Endothelial cell of umbilical vein (primary cell): ENCODE data around the gene KCNJ2. TPM values are rescaled to one million over a fixed set of nuclear protein-coding genes. Genes with fewer than 3 reads are reported as not detected.

Source experiments
- BruUV-seq: library from RNA; stranded (reverse); fragments of 400-500 nt; replicated peaks from 2 replicates; lab custom pipeline; 2021; lab: Mats Ljungman, UMichigan
- CTCF ChIA-PET: fragments of 300-600, 350-600 bp; sonication (Branson Sonifier 250); formaldehyde crosslinking; loops from one replicate; lab custom pipeline; 2021; ENCODE audit warnings: antibody characterized with exemption, inconsistent platforms; lab: Charles Lee
- POLR2A ChIA-PET: fragments of 300-600, 350-600 bp; sonication (Branson Sonifier 250); formaldehyde crosslinking; loops from one replicate; lab custom pipeline; 2021; ENCODE audit warnings: antibody characterized with exemption, inconsistent platforms; lab: Charles Lee
- DNase-seq: peaks from one replicate; pipeline ENCODE4 v3.0.0-alpha.2; 2011; ENCODE audit warnings: low read depth, low spot score
- FAIRE-seq: peaks from 2 replicates; lab custom pipeline; 2011; peaks lifted over from hg19 to GRCh38; lab: Jason Lieb, UNC
- H2AFZ ChIP-seq: 2 replicates; pipeline ENCODE4 v1.6.0; 2012; ENCODE audit warnings: low read depth, low read length, control low read depth, inconsistent platforms
- H3K27ac ChIP-seq: 2 replicates; pipeline ENCODE4 v1.5.1; 2011; ENCODE audit warnings: low read depth, mild to moderate bottlenecking, control low read depth, low read length, moderate library complexity; ENCODE audit not compliant: insufficient read depth
- H3K27me3 ChIP-seq, 2 experiments: 2 replicates each; pipeline versions ENCODE4 v1.6.0 to v1.6.1; 2011; ENCODE audit warnings: low read length in 2 of 2, mixed read lengths in 1 of 2; ENCODE audit not compliant: control insufficient read depth in 2 of 2, insufficient read depth in 2 of 2
- H3K36me3 ChIP-seq, 2 experiments: 2 replicates in 1 of 2; 3 replicates in 1 of 2; pipeline ENCODE4 v1.5.1; 2011; ENCODE audit warnings: low read length in 2 of 2, mild to moderate bottlenecking in 1 of 2, moderate library complexity in 1 of 2; ENCODE audit not compliant: control insufficient read depth in 2 of 2, insufficient read depth in 2 of 2; ENCODE audit errors: extremely low read depth in 1 of 2
- H3K4me1 ChIP-seq: 3 replicates; pipeline ENCODE4 v1.5.1; 2011; ENCODE audit warnings: mild to moderate bottlenecking, low read length; ENCODE audit not compliant: control insufficient read depth, insufficient read depth; ENCODE audit errors: extremely low read depth
- H3K4me2 ChIP-seq: 2 replicates; pipeline ENCODE4 v1.6.1; 2011; ENCODE audit warnings: low read length, control low read depth, mixed read lengths; ENCODE audit not compliant: insufficient read depth
- H3K4me3 ChIP-seq, 3 experiments: fragments of 200-600 bp in 1 of 3; sonication (generic), shearing (Covaris generic) in 1 of 3; replicated peaks in 1 of 3; 2 replicates each; pipeline ENCODE4 v1.5.1; 2011 to 2016; ENCODE audit warnings: control low read depth in 3 of 3, low read length in 3 of 3, mild to moderate bottlenecking in 2 of 3, inconsistent platforms in 1 of 3, low read depth in 1 of 3, moderate library complexity in 1 of 3; ENCODE audit not compliant: insufficient read depth in 1 of 3
- H3K79me2 ChIP-seq: 2 replicates; pipeline ENCODE4 v1.6.0; 2012; ENCODE audit warnings: low read length, inconsistent platforms; ENCODE audit not compliant: control insufficient read depth, insufficient read depth
- H3K9ac ChIP-seq: replicated peaks from 2 replicates; pipeline ENCODE3; 2011; ENCODE audit warnings: low read length, control low read depth; ENCODE audit not compliant: insufficient read depth; ENCODE audit errors: extremely low read depth
- H3K9me1 ChIP-seq: replicated peaks from 3 replicates; pipeline ENCODE4 v1.6.0; 2011; ENCODE audit warnings: mild to moderate bottlenecking, low read length; ENCODE audit not compliant: control insufficient read depth, insufficient read depth; ENCODE audit errors: extremely low read depth
- H3K9me3 ChIP-seq: replicated peaks from 2 replicates; pipeline ENCODE4 v1.5.1; 2012; ENCODE audit warnings: low read length, inconsistent platforms; ENCODE audit not compliant: control insufficient read depth, insufficient read depth
- H4K20me1 ChIP-seq: replicated peaks from 2 replicates; pipeline ENCODE3; 2011; ENCODE audit warnings: mild to moderate bottlenecking, low read length; ENCODE audit not compliant: control insufficient read depth, insufficient read depth; ENCODE audit errors: extremely low read depth
- CTCF ChIP-seq, 2 donors: IDR thresholded peaks; 1 replicate in 1 of 2; 2 replicates in 1 of 2; pipeline ENCODE4 v1.5.1; 2011; ENCODE audit warnings: low read length in 2 of 2, mild to moderate bottlenecking in 2 of 2, moderate library complexity in 2 of 2, control low read depth in 1 of 2, inconsistent platforms in 1 of 2, low read depth in 1 of 2; ENCODE audit not compliant: insufficient read depth in 1 of 2; ENCODE audit errors: extremely low read depth in 1 of 2
- FOS ChIP-seq: IDR thresholded peaks from 2 replicates; pipeline ENCODE4 v1.6.1; 2011; ENCODE audit warnings: mild to moderate bottlenecking, low read length, moderate library complexity, borderline replicate concordance; ENCODE audit not compliant: insufficient read depth
- GATA2 ChIP-seq: IDR thresholded peaks from 2 replicates; pipeline ENCODE4 v1.7.0; 2011; ENCODE audit warnings: low read depth, mild to moderate bottlenecking, moderate library complexity, mixed read lengths, low read length; ENCODE audit not compliant: insufficient read length, insufficient read depth
- JUN ChIP-seq: IDR thresholded peaks from 2 replicates; pipeline ENCODE4 v1.6.1; 2011; ENCODE audit warnings: borderline replicate concordance, low read depth; ENCODE audit not compliant: insufficient read length, insufficient read depth
- MYC ChIP-seq: IDR thresholded peaks from one replicate; pipeline ENCODE4 v1.6.1; 2011; ENCODE audit warnings: mild to moderate bottlenecking, low read depth, low read length
- POLR2AphosphoS5 ChIP-seq: IDR thresholded peaks from 2 replicates; pipeline ENCODE4 v1.6.1; 2012; ENCODE audit warnings: low read depth, mild to moderate bottlenecking, control low read depth, low read length, moderate library complexity; ENCODE audit not compliant: insufficient read depth
- dilution Hi-C: fragments of 300-500 bp; cut with MboI; formaldehyde crosslinking; loops from one replicate; pipeline ENCODE4 v1.15.0; 2019; ENCODE audit warnings: low sequenced_read_pairs; ENCODE audit not compliant: extremely low pct_ligation_motif_present
- intact Hi-C: fragments of 100-400 bp; cut with micrococcal nuclease; formaldehyde crosslinking; loops from one replicate; pipeline ENCODE4 v1.10.0; 2022
- polyA plus RNA-seq, 4 experiments: library from polyadenylated mRNA; depleted of rRNA in 3 of 4; stranded (reverse) in 3 of 4; unstranded in 1 of 4; fragments of >200 nt; gene quantifications; 2 replicates each; pipeline versions ENCODE4 v1.2.1 to v1.2.3, GENCODE V29; 2011 to 2012; ENCODE audit warnings: missing spikeins in 1 of 4
- total RNA-seq: library from RNA; stranded (reverse); gene quantifications from 2 replicates; pipeline ENCODE4 v1.2.3, GENCODE V29; 2021
- TF ChIP-seq, protein P1 (sequence below): IDR thresholded peaks from 2 replicates; pipeline ENCODE4 v1.6.1; 2011; ENCODE audit not compliant: insufficient read depth, insufficient read length

The KCNJ2 gene
- total and polyA plus RNA-seq, 2 donors (not counting 3 experiments of a cell fraction or from before 2014, with no cell fraction given) = 8.3 to 11.5 TPM

GRCh38 chr17:70190959-70191805 is 21.9 kb downstream of the KCNJ2 start:
- Histone ChIP-seq H3K27ac (no peak overlapping the region), H3K9me1 (no peaks in the 10 kb centered on the region), H3K36me3 (no peaks in the 10 kb centered on the region), H3K79me2 (no peaks in the 10 kb centered on the region), H3K9me3 (no peaks in the 10 kb centered on the region), H3K27me3 (no peaks in the 10 kb centered on the region), H3K4me2 (no peak overlapping the region), H3K9ac (no peak overlapping the region), H3K4me3 (no peak overlapping the region), H3K4me1 (no peaks in the 10 kb centered on the region), H4K20me1 (no peaks in the 10 kb centered on the region), H2AFZ (no peak overlapping the region)
- dilution Hi-C loops = no loop called here
- no TSS peak for BruUV-seq
- intact Hi-C loops = no loop called here
- DNase-seq = no peak
- CTCF ChIA-PET = interaction anchor here (0.7 to 1.3 kb wide), 2 partner anchors 35 to 361 kb away, joined by 3 read pairs; no protein-coding TSS in a partner anchor
- no peak for FAIRE-seq
- POLR2A ChIA-PET = no interaction called here
- TF ChIP-seq CTCF (IDR thresholded peaks at IDR 0.05; ENCODE audit: extremely low read depth in 1 of 2, insufficient read depth in 1 of 2, low read depth in 1 of 2, low read length in 2 of 2) = no peak
- TF ChIP-seq, protein P1, sequence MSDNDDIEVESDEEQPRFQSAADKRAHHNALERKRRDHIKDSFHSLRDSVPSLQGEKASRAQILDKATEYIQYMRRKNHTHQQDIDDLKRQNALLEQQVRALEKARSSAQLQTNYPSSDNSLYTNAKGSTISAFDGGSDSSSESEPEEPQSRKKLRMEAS = no peak
- no peak for TF ChIP-seq MYC

DNA sequence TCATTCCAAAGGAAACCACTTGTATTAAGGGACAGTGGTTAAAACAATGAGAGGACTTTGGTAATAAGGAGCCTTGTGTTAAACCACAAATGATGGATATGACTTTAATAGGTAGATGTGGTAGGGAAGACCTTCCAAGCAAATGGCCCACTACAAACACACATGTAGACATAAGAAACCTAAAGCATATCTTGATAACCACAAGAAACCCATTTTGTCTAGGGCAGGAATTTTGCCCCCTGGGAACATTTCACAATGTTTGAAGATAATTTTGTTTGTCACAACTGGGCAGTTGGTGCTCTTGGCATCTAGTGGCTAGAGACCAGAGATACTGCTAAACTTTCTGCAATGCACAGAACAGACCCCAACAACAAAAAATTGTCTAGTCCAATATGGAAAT is 25.8 kb downstream of the KCNJ2 start:
- FAIRE-seq (no peak), DNase-seq (no peak)
- H3K27ac ChIP-seq = no peak overlapping the region
- no peak overlapping the region for H3K9ac ChIP-seq
- H3K36me3 ChIP-seq = no peaks in the 10 kb centered on the region
- dilution Hi-C loops (no loop called here), intact Hi-C loops (no loop called here)
- no peaks in the 10 kb centered on the region for H3K27me3 ChIP-seq
- no peaks in the 10 kb centered on the region for H3K9me1 ChIP-seq
- no peak overlapping the region for H3K4me3 ChIP-seq
- H3K79me2 ChIP-seq = no peaks in the 10 kb centered on the region
- H4K20me1 ChIP-seq = no peaks in the 10 kb centered on the region
- CTCF ChIA-PET = no interaction called here
- no peak overlapping the region for H3K4me2 ChIP-seq
- H3K9me3 ChIP-seq = no peaks in the 10 kb centered on the region
- no TSS peak for BruUV-seq
- POLR2A ChIA-PET = no interaction called here
- H3K4me1 ChIP-seq = no peaks in the 10 kb centered on the region
- no peak overlapping the region for H2AFZ ChIP-seq
- TF ChIP-seq, protein P1 = no peak
- TF ChIP-seq CTCF (IDR thresholded peaks at IDR 0.05; ENCODE audit: extremely low read depth in 1 of 2, insufficient read depth in 1 of 2, low read depth in 1 of 2, low read length in 2 of 2) (no peak), JUN (no peak), GATA2 (no peak), POLR2AphosphoS5 (no peak), FOS (no peak)
